D721Med (cell line): Measurements from ENCODE around the gene DMRT1.

Source experiments
- DNase-seq: peaks from one replicate; pipeline ENCODE4 v3.0.0; 2011; ENCODE audit warnings: low spot score; ENCODE audit not compliant: insufficient read length
- FAIRE-seq: peaks from 2 replicates; lab custom pipeline; 2011; peaks lifted over from hg19 to GRCh38; lab: Jason Lieb, UNC
- TF ChIP-seq, protein P1 (sequence below): IDR thresholded peaks from 2 replicates; pipeline ENCODE4 v1.5.1; 2012; ENCODE audit warnings: mild to moderate bottlenecking, control low read depth; ENCODE audit not compliant: insufficient read depth; ENCODE audit errors: missing control alignments

The DMRT1 gene

DNA sequence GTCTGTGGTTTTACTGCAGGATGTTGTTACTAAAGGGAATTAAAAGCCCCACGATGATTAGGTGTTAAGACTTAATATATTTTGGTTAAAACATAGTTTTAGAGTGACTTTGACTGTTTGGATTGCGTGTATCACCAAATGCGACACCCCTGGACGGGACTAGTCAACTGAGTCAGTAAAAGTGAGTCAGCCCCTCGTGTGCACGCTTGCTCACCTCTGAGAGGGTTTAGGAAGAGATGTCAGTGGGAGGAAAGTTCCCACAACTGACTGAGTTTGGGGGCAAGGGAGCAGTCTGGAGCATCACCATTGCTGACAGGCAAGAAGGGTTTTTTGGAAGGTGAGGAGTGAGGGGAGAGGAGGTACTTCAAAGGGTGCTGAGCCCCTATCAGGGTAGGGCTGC is 120.5 kb downstream of the DMRT1 start:
- no peak for DNase-seq
- TF ChIP-seq, protein P1, sequence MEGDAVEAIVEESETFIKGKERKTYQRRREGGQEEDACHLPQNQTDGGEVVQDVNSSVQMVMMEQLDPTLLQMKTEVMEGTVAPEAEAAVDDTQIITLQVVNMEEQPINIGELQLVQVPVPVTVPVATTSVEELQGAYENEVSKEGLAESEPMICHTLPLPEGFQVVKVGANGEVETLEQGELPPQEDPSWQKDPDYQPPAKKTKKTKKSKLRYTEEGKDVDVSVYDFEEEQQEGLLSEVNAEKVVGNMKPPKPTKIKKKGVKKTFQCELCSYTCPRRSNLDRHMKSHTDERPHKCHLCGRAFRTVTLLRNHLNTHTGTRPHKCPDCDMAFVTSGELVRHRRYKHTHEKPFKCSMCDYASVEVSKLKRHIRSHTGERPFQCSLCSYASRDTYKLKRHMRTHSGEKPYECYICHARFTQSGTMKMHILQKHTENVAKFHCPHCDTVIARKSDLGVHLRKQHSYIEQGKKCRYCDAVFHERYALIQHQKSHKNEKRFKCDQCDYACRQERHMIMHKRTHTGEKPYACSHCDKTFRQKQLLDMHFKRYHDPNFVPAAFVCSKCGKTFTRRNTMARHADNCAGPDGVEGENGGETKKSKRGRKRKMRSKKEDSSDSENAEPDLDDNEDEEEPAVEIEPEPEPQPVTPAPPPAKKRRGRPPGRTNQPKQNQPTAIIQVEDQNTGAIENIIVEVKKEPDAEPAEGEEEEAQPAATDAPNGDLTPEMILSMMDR = no peak
- FAIRE-seq = no peak

DNA sequence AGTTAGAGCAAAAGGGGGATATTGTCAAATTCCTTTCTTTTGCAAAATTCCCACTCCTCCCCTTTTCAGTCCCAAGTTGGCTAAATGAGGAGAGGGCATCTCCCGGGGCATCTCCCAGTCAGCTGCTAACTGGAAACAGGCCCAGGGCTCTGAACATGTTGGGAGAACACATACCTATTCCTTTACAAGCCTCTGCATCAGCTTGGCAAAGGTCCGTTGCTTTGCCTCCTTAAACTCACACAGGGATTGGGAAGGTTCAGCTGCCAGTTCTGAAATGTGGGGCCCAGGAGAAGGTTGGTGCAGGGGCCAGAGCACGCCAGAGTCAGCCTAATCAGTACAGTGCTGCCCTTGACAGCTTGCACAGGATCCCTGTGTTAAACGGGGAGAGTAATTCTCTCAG is 124.0 kb downstream of the DMRT1 start:
- no peak for DNase-seq
- TF ChIP-seq, protein P1 = no peak
- no peak for FAIRE-seq

DNA sequence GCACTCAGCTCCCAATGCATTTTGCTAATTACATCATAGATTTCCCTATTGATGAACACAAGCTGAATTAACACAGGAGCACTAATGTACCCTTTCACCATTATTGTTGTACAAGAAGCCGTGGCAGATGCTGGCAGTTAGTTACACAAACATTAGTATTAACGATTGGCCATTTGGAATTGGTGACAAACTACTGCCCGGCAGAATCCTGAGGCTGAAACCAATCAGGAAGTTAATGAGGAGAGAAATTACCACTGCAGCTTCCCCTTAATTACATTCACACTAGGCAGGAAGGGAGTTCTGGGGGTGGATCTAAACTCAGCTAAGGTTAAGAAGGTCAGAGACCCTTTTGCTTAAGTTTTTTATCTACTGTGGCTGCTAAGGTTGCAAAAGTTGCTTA is 125.4 kb downstream of the DMRT1 start:
- FAIRE-seq (no peak), DNase-seq (no peak)
- TF ChIP-seq, protein P1 = no peak

DNA sequence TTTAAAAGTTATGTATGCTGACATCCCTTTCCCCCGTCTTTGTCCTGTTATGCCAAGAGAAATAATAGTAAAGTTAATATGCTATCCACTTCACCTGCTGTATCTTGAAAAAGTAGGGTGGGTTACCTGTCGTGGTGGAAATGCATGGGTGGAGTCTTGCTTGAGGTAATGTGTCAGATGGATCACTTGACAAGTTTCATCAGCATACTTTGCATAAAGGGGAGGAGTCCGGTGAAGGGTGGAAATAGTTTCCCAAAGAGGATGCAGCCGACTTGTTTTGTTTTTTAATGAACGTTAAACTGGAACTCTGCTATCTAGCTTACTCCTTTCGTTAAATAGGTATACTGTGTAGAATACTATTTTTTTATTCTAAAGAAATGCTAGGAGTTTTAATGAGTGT is 125.9 kb downstream of the DMRT1 start:
- no peak for DNase-seq
- TF ChIP-seq, protein P1 = no peak
- FAIRE-seq = no peak

DNA sequence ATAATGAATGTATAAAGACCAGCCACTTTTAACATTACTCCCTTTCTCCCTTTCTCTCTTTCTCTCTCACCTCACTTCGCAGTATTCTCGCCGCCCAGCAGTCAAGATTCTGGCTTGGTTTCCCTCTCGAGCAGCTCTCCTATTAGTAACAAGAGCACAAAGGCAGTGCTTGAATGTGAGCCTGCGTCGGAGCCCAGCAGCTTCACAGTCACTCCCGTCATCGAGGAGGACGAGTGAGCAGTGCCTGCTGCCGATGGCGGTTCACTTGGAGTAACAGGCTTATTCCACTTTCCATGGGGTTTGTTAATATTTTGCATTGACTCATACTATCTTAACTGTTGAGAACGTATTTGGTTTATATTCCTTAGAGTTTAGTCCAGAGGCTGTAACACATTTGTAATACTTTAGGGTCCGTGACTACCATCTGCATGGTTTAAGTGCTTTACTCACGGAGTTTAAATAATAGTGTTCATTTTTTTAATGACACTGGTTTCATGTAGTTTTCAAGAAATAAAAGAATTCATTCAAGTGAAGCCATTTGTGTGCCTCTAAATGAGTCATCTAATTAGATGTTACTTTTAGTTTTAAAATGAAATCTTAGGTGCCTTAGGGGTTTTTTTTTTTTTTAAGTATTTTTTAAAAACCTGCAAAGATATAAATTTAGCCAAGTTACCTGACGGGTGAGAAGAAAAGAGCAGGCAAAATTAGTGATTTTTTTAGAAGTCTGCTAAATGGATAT is 126.6 kb downstream of the DMRT1 start:
- no peak for DNase-seq
- FAIRE-seq = no peak
- TF ChIP-seq, protein P1 = no peak

DNA sequence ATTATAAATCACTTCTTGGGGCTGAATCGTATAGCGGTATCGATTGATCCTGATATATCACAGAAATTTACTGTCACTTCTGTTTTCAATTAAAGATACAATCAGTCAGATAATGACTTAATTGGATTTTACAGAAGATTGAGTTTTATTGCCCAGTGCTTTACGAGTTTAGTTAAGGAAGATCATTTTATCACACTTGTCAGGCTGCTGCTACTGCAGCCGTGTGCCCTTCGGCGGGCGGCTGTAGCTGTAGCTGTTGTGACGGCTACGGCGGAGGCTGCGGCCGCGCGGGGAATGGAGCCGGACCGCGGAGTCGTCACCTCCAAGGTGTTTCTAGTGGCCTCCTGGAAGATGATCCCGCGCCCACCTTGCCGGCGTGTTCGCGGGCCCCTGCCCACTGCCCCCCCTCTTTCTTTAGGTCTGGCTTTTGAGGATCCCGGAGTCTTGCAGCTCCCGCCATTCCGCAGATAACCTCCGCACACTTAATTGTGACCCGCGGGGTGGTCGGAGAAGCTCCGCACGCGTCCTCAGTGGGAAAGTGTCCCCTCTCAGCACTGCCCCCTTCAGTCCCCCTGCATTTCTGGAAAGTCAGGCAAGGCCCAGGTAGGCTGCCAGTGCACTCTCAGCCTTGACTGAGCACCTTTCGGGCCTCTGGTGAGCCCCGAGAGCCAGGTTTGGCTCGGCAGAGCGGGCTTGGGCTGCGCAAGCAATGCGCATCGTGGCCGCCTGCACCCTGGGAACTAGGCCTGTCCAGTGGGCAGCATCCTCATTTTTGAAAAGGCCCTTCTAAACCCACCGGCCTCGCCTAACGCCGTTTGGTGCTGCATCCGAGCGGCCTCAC is 128.0 kb downstream of the DMRT1 start:
- FAIRE-seq = no peak
- TF ChIP-seq, protein P1 = no peak
- DNase-seq = no peak
